Ascending aorta (tissue), 2 donors: Measurements from ENCODE around the gene MTG1. TPM values are rescaled to one million over a fixed set of nuclear protein-coding genes. Genes with fewer than 3 reads are reported as not detected.

Experiments used
- DNase-seq, 2 donors: peaks; one replicate each; pipeline ENCODE4 v3.0.0-alpha.2; 2019; ENCODE audit warnings: low spot score in 2 of 2
- H3K27ac ChIP-seq, 2 donors: fragments of 200-600 bp; sonication (generic); one replicate each; pipeline ENCODE4 v1.5.1; 2016 to 2017; ENCODE audit warnings: mild to moderate bottlenecking in 1 of 2
- H3K27me3 ChIP-seq: fragments of 200-600 bp; sonication (generic); one replicate; pipeline ENCODE4 v1.5.1; 2017
- H3K36me3 ChIP-seq, 2 donors: fragments of 200-600 bp; sonication (generic); one replicate each; pipeline ENCODE4 v1.5.1; 2016
- H3K4me1 ChIP-seq, 2 donors: fragments of 200-600 bp; sonication (generic); one replicate each; pipeline ENCODE4 v1.5.1; 2016 to 2017; ENCODE audit warnings: mild to moderate bottlenecking in 1 of 2
- H3K4me3 ChIP-seq, 2 donors: fragments of 200-600 bp; sonication (generic); one replicate each; pipeline ENCODE4 v1.5.1; 2016 to 2017; ENCODE audit warnings: mild to moderate bottlenecking in 1 of 2
- H3K9me3 ChIP-seq, 2 donors: fragments of 200-600 bp; sonication (generic); one replicate each; pipeline ENCODE4 v1.5.1; 2016
- CTCF ChIP-seq, 3 experiments: fragments of 200-600 bp in 2 of 3; fragments of 450-650 bp in 1 of 3; sonication (generic) in 2 of 3; IDR thresholded peaks; one replicate each; pipeline ENCODE4 v1.5.1; 2016 to 2019; ENCODE audit warnings: antibody characterized with exemption in 3 of 3, mild to moderate bottlenecking in 1 of 3, moderate library complexity in 1 of 3
- intact Hi-C: fragments of 100-400 bp; cut with DNase I; formaldehyde crosslinking; loops from one replicate; pipeline ENCODE4 v1.15.1; 2023
- total RNA-seq: library from RNA; depleted of rRNA; stranded (reverse); fragments of >200 nt; gene quantifications from one replicate; pipeline ENCODE4 v1.1.0, GENCODE V29; 2016

MTG1 gene
- total RNA-seq, 1 donor from 2014 or later, result 37.8 TPM

GRCh38 chr10:133471300-133472109 is 77.5 kb downstream of the MTG1 start:
- TF ChIP-seq CTCF (IDR thresholded peaks at IDR 0.05), result no peak
- H3K9me3 ChIP-seq, result no peaks in the 10 kb centered on the region
- H3K4me3 ChIP-seq, result no peak overlapping the region
- intact Hi-C loops, result no loop called here
- no peak for DNase-seq
- H3K27ac ChIP-seq, result no peak overlapping the region
- no peaks in the 10 kb centered on the region for H3K4me1 ChIP-seq
- H3K36me3 ChIP-seq, result peaks cover 0 to 10% of the 10 kb centered on the region in 2 donors
- no peaks in the 10 kb centered on the region for H3K27me3 ChIP-seq

Other genes with a start within 250 kb of the MTG1 start
- 0.21 TPM for gene KNDC1, start 233.9 kb upstream of the MTG1 start, total RNA-seq
- not detected for gene UTF1, start 163.9 kb upstream of the MTG1 start, total RNA-seq
- 1.5 TPM for gene VENTX, start 156.3 kb upstream of the MTG1 start, total RNA-seq
- gene ADAM8, start 117.3 kb upstream of the MTG1 start, total RNA-seq, result 21.4 TPM
- gene TUBGCP2, start 85.3 kb upstream of the MTG1 start, total RNA-seq, result 72.4 TPM
- gene ZNF511, start 85.2 kb upstream of the MTG1 start, total RNA-seq, result 51.8 TPM
- not detected for gene CALY, start 57.3 kb upstream of the MTG1 start, total RNA-seq
- not detected for gene PRAP1, start 46.8 kb upstream of the MTG1 start, total RNA-seq
- 38.5 TPM for gene FUOM, start 36.1 kb upstream of the MTG1 start, total RNA-seq
- gene ECHS1, start 20.8 kb upstream of the MTG1 start, total RNA-seq, result 68.0 TPM
- gene PAOX, start 14.9 kb upstream of the MTG1 start, total RNA-seq, result 1.4 TPM
- gene SPRN, start 30.5 kb downstream of the MTG1 start, total RNA-seq, result not detected
- gene SCART1, start 59.8 kb downstream of the MTG1 start, total RNA-seq, result 4.8 TPM
- 11.9 TPM for gene CYP2E1, start 133.2 kb downstream of the MTG1 start, total RNA-seq
- not detected for gene SYCE1, start 171.4 kb downstream of the MTG1 start, total RNA-seq
- not detected for gene FRG2B, start 232.6 kb downstream of the MTG1 start, total RNA-seq